CD4-positive, alpha-beta T cell treated with Interleukin-1 beta for 1 hour (primary cell): Measurements from ENCODE around the gene SP100.

Experiments used
- DNase-seq, 2 donors: peaks; one replicate each; pipeline ENCODE4 v3.0.0-alpha.2; 2020 to 2022

The SP100 gene

DNA sequence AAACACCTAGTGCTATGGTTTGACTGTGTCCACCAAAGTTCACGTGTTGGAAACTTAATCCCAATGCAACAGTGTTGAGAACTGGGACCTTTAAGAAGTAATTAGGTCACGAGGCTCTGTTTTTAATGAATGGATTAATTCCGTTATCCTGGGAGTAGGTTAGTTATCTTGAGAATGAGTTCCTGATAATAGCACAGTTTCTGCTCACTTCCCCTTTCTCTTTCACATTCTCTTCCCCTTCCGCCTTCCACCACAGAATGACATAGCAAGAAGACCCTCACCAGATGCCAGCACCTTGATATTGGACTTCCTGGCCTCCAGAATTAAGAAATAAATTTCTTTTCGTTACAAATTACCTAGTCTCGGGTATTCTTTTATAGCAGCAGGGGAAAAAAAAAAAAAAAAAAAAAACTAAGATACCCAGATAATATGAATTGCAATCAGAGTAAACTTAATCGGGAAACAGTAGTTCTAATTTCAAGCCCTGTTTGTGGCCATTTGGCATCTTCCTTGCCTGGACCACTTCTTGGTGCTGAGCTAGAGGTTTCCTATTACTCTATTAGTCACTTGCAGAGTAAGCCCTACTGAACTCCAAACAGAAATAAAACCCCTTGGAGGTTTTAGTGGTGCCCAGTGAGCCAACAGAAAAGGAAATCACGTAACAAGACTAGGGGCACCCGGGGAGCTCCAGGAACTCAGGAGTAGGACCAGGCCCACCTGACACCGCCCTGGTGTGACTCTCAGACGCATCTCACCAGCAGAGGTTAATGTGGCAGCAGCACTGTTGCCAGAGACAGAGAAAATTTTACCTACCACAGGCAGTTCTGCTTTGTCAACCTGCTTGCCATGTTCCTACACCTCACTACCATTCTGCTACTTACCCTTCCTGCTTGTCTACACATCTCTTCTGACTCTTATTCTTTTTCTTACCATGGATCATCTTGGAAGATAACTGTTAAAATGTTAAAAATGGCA is 149.1 kb downstream of the SP100 start:
- peak in 1 of 2 donors; percentile 4 for DNase-seq

DNA sequence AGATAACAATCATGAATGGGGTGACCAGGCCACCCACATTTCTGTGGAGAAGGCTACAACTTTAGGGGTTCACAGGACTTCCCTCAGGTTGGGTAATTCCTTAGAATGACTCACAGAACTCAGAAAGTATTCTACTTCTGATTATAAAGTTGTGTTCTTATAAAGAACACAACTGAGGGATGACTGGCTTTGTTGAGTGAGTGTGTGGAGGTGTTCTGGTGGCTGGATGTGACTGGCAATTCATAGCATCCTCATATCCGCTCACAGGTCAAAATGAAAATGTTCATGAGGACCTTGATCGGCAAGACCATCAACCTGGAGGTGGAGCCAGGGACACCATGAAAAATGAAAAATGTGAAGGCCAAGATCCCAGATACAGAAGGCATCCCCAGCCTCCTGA is 153.3 kb downstream of the SP100 start:
- DNase-seq: no peak

- DNase-seq: no peak
Observed at GRCh38 chr2:230570987-230571386, 155.0 kb downstream of the SP100 start.

DNA sequence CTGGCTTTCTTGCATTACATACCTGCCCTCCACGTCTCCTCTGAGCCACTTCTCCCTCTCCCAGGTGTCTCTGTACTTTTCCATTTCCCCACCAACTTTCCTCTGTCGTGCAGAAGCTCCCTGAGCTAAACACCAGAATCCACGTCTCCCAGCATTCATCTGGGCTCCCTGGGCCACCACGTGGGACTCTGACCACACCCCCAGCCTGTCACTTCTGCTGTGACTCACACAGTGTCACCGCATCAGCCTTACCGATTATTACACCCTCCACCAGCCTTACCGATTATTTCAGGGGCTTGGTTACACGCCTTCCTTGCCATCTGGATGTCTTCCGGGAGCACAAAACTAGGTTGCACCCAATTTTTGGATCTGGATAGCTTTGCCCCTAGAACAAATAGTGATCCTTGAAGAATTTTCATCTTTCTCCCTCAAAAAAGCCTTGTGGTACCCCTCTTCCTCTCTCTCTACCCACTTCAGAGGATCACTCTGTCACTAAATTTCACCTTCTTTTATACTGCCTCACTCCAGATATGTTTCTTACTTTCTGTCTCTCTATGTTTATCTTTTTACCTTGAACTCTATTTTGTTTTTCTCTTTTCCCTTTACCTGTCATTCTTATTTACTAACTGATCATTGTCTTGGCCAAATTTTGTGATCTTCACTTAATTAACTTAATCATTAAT is 159.8 kb downstream of the SP100 start:
- DNase-seq: peak; percentile 53 to 54

GRCh38 chr2:230577114-230577513 is 161.1 kb downstream of the SP100 start:
- DNase-seq: no peak

DNA sequence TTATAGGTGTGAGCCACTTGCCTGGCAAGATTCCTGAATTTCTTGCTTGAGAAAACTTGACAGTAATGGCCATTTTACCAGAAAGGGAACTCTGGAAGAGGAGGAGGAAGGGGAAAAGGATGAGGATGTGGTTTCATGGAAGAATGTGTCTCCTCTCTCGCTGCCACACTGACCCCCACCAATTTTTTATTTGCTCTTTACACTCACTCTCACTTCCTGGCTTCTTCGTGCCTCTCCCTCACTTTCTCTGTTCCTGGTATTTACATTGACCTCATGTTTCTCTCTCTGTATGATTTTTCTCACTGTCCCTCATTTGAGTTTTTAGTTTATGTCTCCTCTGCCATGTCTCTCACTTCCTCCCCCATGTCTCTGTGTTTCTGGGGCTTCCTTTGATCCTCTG is 162.1 kb downstream of the SP100 start:
- no peak for DNase-seq

DNA sequence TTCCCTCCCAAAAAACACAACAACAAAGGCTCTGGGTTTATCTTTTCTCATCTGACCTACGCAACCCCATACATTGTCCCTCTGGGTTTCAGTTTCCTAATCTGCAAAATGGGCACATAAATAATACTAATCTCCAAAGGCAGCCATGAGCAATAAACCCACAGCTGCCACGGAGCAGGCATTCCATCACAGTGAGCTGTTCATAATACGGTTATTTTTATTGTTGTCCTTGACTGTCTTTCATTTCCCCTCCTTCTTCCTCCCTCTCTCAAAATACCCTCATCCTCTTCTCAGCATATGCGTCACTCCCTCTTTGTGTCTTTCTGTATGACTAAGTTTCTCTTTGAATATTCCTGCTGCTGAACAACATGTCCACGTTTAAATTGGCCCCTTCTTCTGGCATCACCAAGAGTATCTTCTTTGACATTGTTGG is 166.9 kb downstream of the SP100 start:
- no peak for DNase-seq

DNA sequence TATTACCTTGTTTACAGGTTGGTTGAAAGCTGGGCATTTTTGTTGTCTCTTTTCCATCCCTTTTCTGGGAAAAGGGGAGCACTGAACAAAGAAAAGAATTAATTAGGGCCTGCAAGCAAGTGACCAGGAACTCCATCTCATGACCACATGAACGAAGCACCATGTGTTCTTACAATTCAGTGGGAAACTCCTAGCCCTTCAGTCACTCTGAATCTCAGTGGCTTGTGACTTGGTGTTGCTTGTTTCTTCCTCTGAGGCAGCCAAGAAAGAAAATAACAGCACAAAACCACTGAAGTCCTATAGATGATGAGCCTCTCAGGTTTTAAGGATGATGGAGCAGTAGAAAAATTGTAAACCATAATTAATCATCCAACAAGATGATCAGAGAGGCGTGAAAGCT is 167.6 kb downstream of the SP100 start:
- no peak for DNase-seq

GRCh38 chr2:230586328-230586982 is 170.5 kb downstream of the SP100 start:
- DNase-seq: no peak

DNA sequence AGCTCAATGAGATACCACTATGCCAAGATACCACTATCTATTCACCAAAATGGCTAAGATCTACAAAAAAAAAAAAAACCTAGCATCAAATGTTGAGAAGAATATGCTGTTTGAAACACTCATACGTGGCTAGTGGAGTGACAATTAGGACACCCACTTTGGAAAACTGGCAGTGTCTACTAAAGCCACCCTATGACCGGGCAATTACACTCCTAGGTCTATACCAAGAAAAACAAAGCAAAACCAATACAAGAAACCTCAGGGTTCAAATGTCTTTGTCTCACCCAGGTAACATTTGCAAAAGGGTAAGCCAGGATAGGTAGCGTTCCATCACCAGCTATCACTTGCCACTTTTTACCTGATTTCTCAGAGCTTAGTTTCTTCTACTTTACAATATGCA is 173.0 kb downstream of the SP100 start:
- DNase-seq: no peak

GRCh38 chr2:230589497-230590015 is 173.6 kb downstream of the SP100 start:
- peak in 1 of 2 donors; percentile 57 for DNase-seq

- DNase-seq: no peak
Observed at GRCh38 chr2:230590333-230590732, 174.3 kb downstream of the SP100 start.

DNA sequence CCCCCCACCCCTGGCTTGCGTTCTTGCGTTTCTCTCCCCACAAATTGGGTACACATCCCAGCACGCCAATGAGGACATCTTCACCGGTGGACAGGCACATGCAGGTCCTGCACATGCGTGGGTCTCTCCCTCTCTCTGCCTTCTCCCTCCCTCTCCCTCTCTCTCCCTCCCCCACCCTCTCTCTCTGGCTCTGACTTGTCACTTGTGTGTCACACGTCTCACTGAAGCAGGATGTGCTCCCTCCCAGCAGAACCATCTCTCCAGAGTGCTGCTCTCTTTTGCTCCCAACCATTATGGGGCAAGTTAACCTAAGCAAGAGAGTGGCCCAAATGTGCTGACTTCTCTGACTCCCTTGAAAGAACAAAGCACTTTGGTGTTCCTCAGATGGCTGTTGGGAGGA is 175.8 kb downstream of the SP100 start:
- DNase-seq: peak in 1 of 2 donors; percentile 9

- no peak for DNase-seq
Observed at GRCh38 chr2:230592775-230593174, 176.8 kb downstream of the SP100 start.
